Erythroblast (primary cell): Measurements from ENCODE around the gene C10orf95.

Experiments
- DNase-seq, 2 experiments: peaks; one replicate each; lab custom pipeline; 2025; lab: John Stamatoyannopoulos, UW
- GATA1 ChIP-seq: IDR thresholded peaks from 2 replicates; pipeline ENCODE4 v1.6.1; 2011; ENCODE audit warnings: low read depth, mild to moderate bottlenecking, control low read depth, low read length, moderate library complexity
- POLR2A ChIP-seq: IDR thresholded peaks from 2 replicates; pipeline ENCODE4 v1.6.1; 2011; ENCODE audit warnings: mild to moderate bottlenecking, low read length

C10orf95 gene

DNA sequence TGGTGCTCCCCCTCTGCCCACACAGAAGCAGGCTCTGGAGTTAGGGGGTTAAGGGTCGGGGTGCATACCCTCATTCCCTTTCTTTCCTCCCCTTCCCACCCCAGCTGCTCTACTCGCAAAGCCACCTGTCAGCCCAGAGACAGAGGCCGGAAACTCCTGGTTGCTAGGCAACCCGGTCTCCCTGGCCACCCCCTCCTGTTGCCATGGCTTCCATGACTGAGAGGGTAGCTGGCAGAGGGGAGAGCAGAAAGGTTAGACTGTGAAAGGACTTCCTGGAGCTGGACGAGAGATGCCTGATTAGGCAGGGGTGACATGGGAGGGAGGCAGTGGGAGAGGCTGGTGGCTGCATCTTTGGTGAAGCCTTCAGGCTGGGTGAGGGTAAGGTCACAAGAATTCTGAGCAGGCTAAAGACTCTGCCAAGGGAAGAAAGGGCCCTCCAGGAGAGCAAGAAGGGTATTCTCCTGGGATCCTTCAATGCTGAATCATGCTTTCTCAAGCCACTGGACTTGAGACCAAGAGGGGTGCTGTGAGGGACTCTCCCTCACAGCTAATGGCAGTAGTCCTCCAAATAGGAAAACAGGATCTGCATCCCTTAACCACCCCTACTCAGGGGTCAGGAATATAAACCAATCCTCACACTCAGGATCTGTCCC is 38.2 kb downstream of the C10orf95 start:
- no peak for DNase-seq
- no peak for TF ChIP-seq POLR2A
- TF ChIP-seq GATA1 = no peak

DNA sequence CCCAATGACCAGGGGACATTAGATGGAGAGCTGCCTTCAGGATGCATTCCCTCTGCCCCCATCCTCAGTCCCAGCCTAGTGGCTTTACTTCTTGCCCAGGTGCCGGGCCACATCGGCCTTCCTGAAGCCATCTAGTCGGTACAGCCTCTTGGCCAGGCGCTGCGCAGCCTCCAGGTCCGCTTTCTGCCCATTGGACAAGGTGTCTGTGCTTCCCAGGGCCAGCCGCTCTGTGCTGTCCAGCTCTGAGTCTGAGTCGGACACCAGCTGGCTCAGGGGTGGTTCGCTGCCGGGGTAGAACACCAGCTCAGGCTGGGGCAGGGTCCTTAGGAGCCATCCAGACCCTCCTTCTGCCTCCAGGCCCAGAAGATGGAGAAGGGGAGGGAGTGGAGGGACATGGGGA is 39.0 kb downstream of the C10orf95 start:
- TF ChIP-seq GATA1 = no peak
- TF ChIP-seq POLR2A = no peak
- DNase-seq = no peak

DNA sequence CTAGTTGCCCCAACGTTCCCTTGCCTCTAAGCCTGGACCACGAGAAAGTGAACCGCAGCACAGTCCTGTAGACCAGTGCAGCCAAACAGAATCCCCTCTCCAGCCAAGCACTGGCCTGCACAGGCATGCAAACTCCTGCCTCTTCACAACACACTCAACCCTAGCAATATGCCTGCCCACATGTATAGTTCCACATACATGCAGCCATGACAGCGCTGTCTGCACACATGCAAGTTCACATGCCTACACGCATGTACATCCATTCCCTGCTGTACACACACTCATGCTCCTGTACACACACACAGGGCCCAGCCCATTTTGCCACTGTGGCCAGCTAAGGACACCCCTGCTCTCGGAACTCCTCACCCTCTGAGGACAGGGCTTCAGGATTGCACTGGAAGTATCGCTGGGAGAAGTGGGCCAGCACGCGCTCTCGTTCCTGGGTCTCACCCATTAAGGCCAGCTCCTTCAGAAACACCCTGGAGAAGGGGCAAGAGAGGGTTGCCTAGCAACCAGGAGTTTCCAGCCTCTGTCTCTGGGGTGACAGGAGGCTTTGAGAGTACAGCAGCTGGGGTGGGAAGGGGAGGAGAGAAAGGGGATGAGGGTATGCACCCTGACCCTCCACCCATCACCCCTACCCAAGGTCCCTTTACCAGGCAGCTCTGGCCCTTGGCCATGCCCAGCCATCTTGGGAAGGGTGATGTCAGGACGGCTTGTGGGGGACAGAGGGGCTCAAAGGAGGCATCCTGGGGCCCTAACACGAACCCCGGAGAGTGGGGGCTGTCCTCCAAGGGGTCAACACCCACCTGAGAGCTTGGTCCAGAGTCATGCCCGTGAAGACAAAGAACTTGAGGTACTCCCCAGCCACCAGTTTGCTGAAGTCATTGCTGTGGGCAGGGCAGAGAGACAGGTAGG is 39.7 kb downstream of the C10orf95 start:
- TF ChIP-seq POLR2A (no peak), GATA1 (no peak)
- DNase-seq = no peak

DNA sequence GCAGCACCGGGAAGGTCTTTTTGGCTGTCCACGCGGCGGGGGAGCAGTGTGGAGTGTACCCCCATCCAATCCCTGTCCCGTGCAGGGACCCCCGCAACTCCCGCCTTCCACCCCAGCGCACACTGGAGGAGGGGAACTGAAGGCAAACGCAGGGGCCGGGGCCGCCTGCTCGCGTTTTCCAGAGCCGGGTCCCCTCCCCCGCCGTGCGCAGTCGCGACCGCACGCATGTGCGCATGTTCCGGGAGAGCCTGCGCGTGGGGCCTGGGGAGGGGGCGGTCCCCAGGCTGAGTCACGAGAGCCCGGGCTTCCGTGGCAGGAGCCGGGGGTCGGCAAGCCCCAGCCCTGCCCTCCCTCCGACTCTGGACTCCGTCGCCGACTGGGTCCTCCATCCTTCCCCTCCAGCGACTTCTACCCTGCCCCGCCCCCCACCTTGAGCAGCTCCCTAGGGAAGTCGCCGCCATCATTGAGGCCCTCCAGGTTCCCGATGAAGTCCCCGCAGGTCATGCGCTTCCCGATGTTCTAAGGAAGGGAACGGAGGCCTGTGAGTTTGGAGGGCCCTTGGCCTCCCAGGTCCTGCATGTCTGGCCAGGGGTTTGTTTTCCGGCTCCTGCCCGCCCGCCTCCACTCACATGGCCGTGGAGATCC is 40.8 kb downstream of the C10orf95 start:
- no peak for DNase-seq

DNA sequence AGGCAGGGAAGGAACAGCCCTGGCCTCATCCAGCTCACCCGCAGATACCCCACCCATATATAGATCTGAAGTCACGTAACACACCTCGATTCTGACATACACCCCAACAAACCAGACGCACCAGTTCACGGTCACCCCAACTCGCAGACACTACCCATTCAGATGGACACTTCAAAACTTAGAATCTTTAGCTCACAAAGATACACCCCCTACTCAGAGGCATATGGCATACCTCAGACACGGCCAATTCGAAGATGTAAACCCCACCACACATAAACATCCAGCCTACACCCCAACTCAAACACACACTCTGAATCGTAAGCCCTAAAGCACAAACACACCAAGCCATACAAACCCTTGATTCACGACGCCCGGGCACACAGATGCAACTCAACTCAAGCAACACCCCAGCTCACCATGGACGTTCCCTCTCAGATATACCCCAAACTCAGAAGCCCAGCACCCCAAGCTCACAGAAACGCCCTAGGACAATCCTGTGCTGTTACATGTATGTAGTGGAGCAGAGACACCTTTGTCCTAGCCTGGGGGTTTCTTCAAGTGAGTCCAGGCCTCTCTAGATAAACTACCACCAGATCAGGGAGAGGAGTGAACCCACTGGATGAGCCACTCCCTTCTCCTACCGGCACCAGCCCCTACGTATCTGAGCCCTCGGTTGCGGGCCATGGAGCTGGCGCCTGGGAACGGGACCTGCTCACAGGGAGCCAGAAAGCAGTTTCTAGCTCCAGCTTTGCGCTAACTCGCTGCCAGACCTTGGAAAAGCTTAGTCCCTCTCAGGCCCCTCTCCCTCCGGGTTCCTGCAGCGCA is 41.5 kb downstream of the C10orf95 start:
- DNase-seq = no peak
- no peak for TF ChIP-seq POLR2A
- no peak for TF ChIP-seq GATA1

More for the DNA sequence above, 40.8 kb downstream of the C10orf95 start:
- TF ChIP-seq POLR2A (no peak), GATA1 (no peak)

DNA sequence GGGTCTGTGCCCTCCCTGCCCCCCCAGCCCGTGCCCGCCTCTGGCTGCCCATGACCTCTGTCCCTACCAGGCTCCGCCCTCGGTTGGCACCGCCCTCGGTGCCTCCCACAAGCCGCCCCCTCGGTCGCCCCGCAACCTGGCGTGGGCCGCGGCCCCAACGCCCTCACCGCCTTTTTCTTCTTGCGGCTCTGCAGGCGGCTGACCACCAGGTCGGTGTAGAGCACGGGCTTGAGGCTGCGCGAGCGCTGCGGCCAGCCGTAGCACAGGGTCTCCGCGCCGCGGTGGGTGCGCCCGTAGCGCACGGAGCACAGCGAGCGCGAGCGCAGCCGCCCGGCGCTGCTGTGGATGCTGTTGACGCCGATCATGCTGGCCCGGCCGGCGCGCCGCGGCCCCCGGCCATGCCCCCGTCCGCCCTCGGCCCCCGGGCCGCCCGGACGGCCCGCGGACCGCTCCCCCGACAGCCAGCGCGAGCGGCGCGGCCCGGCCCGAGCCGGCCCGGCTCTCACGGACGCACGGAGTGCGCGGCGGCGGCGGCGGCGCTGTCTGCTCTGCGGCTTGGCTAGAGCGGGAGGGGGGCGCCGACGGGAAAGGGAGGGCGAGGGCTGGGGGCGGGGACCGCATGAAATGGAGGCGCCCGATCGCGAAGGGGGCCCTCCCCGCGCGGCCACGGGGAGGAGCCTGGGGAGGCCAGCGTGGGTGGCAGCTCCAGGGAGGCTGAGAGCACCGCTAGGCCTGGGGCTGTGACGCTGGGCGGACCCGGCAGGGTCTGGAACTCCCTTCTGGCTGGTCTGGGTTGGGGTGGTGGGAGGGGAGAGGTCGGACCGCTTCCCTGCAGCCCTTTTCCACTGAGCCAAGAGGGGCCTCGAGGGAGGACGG is 42.4 kb downstream of the C10orf95 start:
- no peak for DNase-seq
- TF ChIP-seq GATA1 = no peak
- no peak for TF ChIP-seq POLR2A

DNA sequence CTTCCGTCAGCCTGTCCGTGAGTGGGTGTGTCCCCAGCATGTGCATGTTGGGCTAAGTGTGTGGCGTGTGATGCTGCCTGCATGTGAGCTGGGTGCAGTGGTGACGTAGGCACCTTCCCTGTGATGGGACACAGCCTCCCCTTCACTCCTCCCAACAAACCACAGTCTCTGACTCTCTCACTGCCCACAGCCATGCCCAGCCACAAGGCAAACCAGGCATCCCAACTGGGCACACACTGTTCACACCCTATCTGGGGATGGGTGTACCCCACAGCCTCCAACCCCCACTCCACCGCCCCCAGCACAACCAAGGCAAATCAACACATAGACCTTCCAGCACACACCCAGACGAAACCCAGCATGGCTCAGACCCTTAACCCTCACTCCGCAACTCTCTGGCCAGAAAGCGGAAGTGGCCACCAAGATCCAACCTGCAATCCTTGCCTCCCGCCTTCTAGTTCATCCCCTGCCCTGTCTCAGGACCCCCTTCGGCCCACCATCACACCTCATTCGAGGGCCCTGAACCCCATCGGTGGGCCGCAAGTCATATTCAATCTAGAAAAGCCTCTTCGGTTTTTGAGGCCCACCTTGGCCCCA is 43.1 kb downstream of the C10orf95 start:
- DNase-seq = no peak
- TF ChIP-seq GATA1 (no peak), POLR2A (no peak)

DNA sequence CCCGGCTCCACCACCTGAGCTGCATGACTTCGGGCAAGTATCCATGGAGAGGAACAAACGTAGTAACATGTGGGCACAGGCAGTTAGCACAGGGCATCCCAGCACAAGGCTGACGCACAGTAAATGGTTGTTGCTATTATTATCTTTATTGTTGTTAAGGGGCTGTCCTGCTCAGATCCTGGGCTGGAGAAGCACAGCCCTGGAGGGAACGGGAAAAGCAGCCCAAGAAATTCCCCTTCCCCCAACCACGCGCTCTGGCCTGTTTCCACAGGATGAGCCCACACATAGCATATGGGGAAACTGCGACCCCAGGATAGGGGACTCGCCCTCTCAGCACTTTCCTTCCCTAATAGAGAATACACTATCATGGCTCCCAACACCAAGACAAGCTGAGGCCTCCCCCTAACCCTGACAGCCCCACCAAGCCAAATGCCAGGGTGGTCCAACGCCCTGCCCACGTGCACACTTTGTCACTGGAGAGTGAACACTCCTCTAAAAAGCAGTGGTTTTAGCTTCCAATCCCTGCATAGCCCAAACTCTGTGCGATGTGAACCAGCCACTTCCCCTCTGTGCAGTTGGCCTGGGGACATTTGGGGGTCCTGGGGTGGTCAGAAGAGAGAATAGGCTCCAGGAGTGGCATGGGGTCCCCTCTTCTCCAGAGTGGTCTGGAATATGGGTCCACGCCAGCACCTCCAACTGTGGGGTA is 43.8 kb downstream of the C10orf95 start:
- DNase-seq = no peak
- TF ChIP-seq GATA1 (no peak), POLR2A (no peak)

DNA sequence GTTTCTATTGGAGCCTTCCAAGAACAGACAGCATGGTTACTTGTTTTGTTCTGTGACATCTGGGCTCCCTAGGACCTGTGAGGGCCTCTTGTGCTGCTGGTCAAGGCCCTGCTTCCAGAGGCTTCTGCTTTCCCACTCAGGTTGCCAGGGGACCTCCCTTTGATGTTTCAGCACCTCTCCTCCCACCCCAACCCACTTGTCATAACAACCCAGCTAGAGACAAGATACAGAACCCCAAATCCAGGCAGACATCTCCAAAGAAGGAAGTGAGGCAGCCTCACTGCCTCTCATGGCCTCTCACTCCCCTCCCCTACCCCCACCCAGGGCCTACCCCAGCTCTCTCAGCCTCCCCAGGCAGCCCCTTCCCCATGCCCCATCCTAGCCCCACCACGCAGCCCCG is 44.5 kb downstream of the C10orf95 start:
- no peak for TF ChIP-seq GATA1
- TF ChIP-seq POLR2A = no peak
- no peak for DNase-seq

DNA sequence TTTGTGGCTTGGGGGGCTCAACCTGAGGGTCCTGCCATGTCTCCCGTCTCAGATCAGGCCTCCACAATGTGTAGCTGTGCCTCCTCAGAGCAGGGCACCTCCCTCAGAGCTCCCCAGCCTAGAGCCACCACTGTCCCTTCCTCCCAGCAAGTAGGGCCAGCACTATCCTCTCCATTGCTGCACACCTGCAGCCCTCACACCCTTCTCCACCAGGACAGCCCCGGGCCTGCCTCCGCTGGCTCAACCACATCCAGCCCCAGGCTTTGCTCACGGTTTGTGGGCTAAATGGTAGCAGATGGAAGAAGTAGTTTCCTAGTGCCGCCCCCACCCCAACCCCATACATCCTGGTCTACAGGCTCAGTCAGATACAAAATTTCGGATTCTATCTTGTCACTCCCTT is 45.7 kb downstream of the C10orf95 start:
- DNase-seq = no peak
- no peak for TF ChIP-seq POLR2A
- no peak for TF ChIP-seq GATA1

DNA sequence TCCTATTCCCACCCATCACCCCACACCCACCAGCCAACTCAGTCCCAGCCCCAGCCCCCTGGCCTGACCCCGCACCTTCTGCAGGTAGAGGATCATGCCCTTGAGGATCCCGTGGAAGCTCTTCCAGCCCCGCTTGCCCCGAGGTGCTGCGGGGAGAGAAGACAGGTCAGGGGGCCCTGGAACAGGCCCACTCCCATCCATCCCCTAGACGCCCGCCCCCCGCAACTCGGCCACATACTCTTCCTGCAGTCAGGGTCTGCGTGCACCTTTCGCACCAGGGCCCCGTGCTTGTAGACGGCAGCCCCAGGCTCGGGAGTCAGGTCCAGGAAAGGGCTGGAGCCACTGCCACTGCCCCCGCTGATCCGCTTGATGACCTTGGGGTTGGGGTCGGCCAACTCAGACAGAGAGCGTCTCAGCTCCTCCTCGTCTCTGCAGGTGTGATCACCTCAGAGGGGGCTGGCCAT is 46.2 kb downstream of the C10orf95 start:
- DNase-seq = no peak
- TF ChIP-seq GATA1 = no peak
- TF ChIP-seq POLR2A = no peak
